ENCODE data around the gene LILRA6. TPM values are rescaled to one million over a fixed set of nuclear protein-coding genes. Genes with fewer than 3 reads are reported as not detected.
"Not testable (repeated sequence)": the region's sequence is repeated elsewhere in the genome, so short reads cannot be mapped to it uniquely, and the experiment has no call there.

The LILRA6 gene
- total RNA-seq, 2 experiments from 2014 or later: 0.60 TPM; not detected in 1

DNA sequence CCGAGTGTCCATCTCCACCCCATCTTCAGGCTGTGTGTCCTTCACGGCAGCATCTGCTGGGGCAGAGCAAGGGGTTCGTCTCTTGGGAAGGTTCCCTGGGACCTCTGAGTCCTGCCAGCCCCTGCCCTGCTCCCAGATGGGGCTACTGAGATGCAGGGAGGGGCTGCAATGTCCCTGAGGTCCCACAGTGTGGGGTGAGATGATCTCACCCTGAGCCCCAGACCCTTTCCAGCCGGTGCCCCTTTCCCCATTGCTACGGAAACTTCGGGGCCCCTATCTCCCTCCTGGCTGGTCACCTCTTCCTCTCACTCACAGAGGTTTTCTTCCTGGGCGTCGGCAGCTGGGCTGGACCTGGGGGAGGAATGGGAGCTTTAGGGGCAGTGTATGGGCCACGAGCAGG is 33.4 kb upstream of the LILRA6 start:
- H3K27ac Mint-ChIP-seq: no peak overlapping the region
- ATAC-seq (ENCODE audit: poor library complexity) (no peak), DNase-seq (no peak)
- H3K27me3 Mint-ChIP-seq: peaks cover 48% of the 10 kb centered on the region
- Histone ChIP-seq H3K4me1 (ENCODE audit: insufficient read depth, low read length) (peaks cover 2% of the 10 kb centered on the region), H3K36me3 (ENCODE audit: insufficient read depth, low read length) (no peaks in the 10 kb centered on the region), H3K9me3 (ENCODE audit: control insufficient read depth in 1 of 2, insufficient read depth in 1 of 2, low read length in 2 of 2) (no peaks in the 10 kb centered on the region), H3K4me3 (ENCODE audit: low read length) (no peak overlapping the region), H3K27ac (ENCODE audit: low read depth in 1 of 2, low read length in 2 of 2) (no peak overlapping the region), H3K27me3 (ENCODE audit: control insufficient read depth in 1 of 2, insufficient read depth in 2 of 2, low read length in 2 of 2) (peaks cover 0 to 13% of the 10 kb centered on the region in 2 experiments)
- CTCF ChIA-PET: no interaction called here
- TF ChIP-seq, protein P1, sequence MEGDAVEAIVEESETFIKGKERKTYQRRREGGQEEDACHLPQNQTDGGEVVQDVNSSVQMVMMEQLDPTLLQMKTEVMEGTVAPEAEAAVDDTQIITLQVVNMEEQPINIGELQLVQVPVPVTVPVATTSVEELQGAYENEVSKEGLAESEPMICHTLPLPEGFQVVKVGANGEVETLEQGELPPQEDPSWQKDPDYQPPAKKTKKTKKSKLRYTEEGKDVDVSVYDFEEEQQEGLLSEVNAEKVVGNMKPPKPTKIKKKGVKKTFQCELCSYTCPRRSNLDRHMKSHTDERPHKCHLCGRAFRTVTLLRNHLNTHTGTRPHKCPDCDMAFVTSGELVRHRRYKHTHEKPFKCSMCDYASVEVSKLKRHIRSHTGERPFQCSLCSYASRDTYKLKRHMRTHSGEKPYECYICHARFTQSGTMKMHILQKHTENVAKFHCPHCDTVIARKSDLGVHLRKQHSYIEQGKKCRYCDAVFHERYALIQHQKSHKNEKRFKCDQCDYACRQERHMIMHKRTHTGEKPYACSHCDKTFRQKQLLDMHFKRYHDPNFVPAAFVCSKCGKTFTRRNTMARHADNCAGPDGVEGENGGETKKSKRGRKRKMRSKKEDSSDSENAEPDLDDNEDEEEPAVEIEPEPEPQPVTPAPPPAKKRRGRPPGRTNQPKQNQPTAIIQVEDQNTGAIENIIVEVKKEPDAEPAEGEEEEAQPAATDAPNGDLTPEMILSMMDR (IDR thresholded peaks at IDR 0.05): no peak
- POLR2A ChIA-PET: no interaction called here
- H3K4me3 Mint-ChIP-seq: no peak overlapping the region
- intact Hi-C loops (cut with DNase I, micrococcal nuclease): no loop called here
- no peaks in the 10 kb centered on the region for H3K9me3 Mint-ChIP-seq
- no peaks in the 10 kb centered on the region for H3K4me1 Mint-ChIP-seq (ENCODE audit: low read depth)
- H3K36me3 Mint-ChIP-seq (ENCODE audit: low read depth): no peaks in the 10 kb centered on the region

DNA sequence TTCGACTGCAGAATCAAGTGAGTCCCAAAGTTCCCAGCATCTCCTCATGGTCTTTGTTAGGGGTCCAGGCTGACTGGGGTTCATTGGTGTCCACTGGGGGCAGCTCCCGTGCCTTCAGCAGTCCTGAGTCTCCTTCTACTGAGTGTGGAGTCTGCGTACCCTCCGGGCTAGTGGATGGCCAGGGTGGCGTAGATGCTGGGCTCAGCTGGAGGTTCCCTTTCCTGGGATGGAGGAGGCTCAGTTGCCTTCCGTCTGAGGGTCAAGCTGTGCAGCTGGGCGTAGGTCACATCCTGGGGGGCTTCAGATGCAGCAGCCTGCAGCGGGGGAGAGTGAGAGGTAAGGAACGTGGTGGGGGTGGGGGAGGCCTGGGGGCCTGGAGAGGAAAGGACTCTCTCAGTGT is 31.9 kb upstream of the LILRA6 start:
- peaks cover 39% of the 10 kb centered on the region for H3K27me3 Mint-ChIP-seq
- H3K4me1 Mint-ChIP-seq (ENCODE audit: low read depth); POLR2A ChIA-PET; DNase-seq; H3K27ac ChIP-seq (ENCODE audit: low read depth in 1 of 2, low read length in 2 of 2); H3K36me3 Mint-ChIP-seq (ENCODE audit: low read depth); ATAC-seq (ENCODE audit: poor library complexity); H3K4me3 ChIP-seq (ENCODE audit: low read length); H3K9me3 ChIP-seq (ENCODE audit: control insufficient read depth in 1 of 2, insufficient read depth in 1 of 2, low read length in 2 of 2); H3K36me3 ChIP-seq (ENCODE audit: insufficient read depth, low read length); CTCF ChIA-PET; intact Hi-C loops (cut with DNase I, micrococcal nuclease); H3K27ac Mint-ChIP-seq; H3K4me3 Mint-ChIP-seq; H3K27me3 ChIP-seq (ENCODE audit: control insufficient read depth in 1 of 2, insufficient read depth in 2 of 2, low read length in 2 of 2); H3K4me1 ChIP-seq (ENCODE audit: insufficient read depth, low read length); H3K9me3 Mint-ChIP-seq: not testable (repeated sequence)

DNA sequence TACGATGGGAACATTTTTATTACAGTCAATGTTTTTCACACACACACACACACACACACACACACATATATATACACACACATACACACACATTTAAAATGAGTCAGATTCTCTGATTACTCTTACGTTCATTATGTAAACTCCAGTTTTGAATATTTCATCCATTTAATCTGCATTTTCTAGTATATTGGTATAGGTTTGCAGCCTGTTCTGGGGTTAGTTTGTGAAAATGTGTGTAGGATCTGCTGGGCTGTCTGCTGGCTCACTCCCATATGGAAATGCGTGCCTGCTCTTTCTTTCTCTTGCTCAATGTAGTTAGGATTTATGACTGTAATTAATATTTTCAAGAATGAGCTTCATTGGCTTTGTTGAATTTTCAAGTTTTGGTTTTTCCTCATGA is 31.2 kb upstream of the LILRA6 start:
- DNase-seq (no peak), ATAC-seq (ENCODE audit: poor library complexity) (no peak)
- Mint-ChIP-seq H3K4me1 (ENCODE audit: low read depth) (no peaks in the 10 kb centered on the region), H3K27ac (no peak overlapping the region), H3K9me3 (no peaks in the 10 kb centered on the region), H3K4me3 (no peak overlapping the region), H3K36me3 (ENCODE audit: low read depth) (no peaks in the 10 kb centered on the region), H3K27me3 (peaks cover 37% of the 10 kb centered on the region)
- Histone ChIP-seq H3K27ac (ENCODE audit: low read depth in 1 of 2, low read length in 2 of 2) (no peak overlapping the region), H3K4me3 (ENCODE audit: low read length) (no peak overlapping the region), H3K27me3 (ENCODE audit: control insufficient read depth in 1 of 2, insufficient read depth in 2 of 2, low read length in 2 of 2) (peaks cover 0 to 4% of the 10 kb centered on the region in 2 experiments), H3K9me3 (ENCODE audit: control insufficient read depth in 1 of 2, insufficient read depth in 1 of 2, low read length in 2 of 2) (no peaks in the 10 kb centered on the region), H3K36me3 (ENCODE audit: insufficient read depth, low read length) (no peaks in the 10 kb centered on the region), H3K4me1 (ENCODE audit: insufficient read depth, low read length) (no peaks in the 10 kb centered on the region)
- TF ChIP-seq, protein P1 (IDR thresholded peaks at IDR 0.05): no peak
- CTCF ChIA-PET: no interaction called here
- intact Hi-C loops (cut with DNase I, micrococcal nuclease): no loop called here
- POLR2A ChIA-PET: no interaction called here

DNA sequence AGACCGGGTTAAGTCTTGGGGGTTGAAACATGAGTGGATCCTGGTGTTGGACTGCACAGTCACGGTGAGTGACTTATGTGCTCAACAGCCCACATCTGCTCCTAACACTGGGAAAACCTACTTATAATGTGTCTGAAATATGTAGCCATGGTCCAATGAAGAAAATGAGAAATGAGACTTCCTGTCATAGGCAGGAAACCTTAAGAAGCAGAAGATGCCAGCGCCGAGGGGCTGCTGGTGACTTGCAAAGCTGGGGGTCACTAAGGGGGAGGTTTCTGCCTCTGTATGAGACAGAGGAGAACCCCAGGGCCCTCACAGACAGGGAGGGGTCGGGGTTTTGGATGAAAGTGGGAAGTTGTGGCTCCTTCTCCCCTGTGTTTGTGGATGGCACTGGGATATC is 29.6 kb upstream of the LILRA6 start:
- CTCF ChIA-PET; POLR2A ChIA-PET; H3K9me3 ChIP-seq (ENCODE audit: control insufficient read depth in 1 of 2, insufficient read depth in 1 of 2, low read length in 2 of 2); H3K36me3 ChIP-seq (ENCODE audit: insufficient read depth, low read length); H3K27ac ChIP-seq (ENCODE audit: low read depth in 1 of 2, low read length in 2 of 2); H3K4me3 ChIP-seq (ENCODE audit: low read length); H3K27ac Mint-ChIP-seq; H3K4me3 Mint-ChIP-seq; H3K4me1 Mint-ChIP-seq (ENCODE audit: low read depth); H3K36me3 Mint-ChIP-seq (ENCODE audit: low read depth); ATAC-seq (ENCODE audit: poor library complexity); H3K9me3 Mint-ChIP-seq; H3K27me3 ChIP-seq (ENCODE audit: control insufficient read depth in 1 of 2, insufficient read depth in 2 of 2, low read length in 2 of 2); intact Hi-C loops (cut with DNase I, micrococcal nuclease); H3K4me1 ChIP-seq (ENCODE audit: insufficient read depth, low read length): not testable (repeated sequence)
- H3K27me3 Mint-ChIP-seq: peaks cover 34% of the 10 kb centered on the region
- peak in 2 of 14 experiments; percentile 29 to 37 for DNase-seq

DNA sequence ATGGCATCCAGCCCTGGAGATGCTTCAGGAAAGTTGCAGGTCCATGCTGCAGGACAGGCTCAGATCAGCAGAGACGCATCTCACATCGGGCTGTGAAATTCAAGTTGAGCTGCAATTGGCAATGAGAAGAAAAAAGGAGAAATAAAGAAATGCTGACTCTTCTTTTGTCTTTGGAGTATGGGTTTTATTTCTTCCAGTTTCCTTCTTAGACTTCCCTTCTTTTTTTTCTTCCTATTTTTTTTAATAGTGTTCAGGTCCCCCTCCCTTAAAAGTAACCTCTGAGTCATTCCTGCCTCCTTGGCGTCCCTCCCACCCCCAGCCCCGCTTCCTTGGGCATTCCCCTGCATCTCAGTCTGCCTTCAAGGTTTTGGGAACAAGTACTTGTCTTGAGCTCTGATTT is 29.0 kb upstream of the LILRA6 start:
- H3K36me3 Mint-ChIP-seq (ENCODE audit: low read depth); CTCF ChIA-PET; H3K9me3 ChIP-seq (ENCODE audit: control insufficient read depth in 1 of 2, insufficient read depth in 1 of 2, low read length in 2 of 2); H3K4me1 Mint-ChIP-seq (ENCODE audit: low read depth); ATAC-seq (ENCODE audit: poor library complexity); intact Hi-C loops (cut with DNase I, micrococcal nuclease); H3K9me3 Mint-ChIP-seq; H3K36me3 ChIP-seq (ENCODE audit: insufficient read depth, low read length); H3K27ac Mint-ChIP-seq; POLR2A ChIA-PET; H3K4me1 ChIP-seq (ENCODE audit: insufficient read depth, low read length); H3K4me3 ChIP-seq (ENCODE audit: low read length); H3K27ac ChIP-seq (ENCODE audit: low read depth in 1 of 2, low read length in 2 of 2); H3K4me3 Mint-ChIP-seq; H3K27me3 ChIP-seq (ENCODE audit: control insufficient read depth in 1 of 2, insufficient read depth in 2 of 2, low read length in 2 of 2): not testable (repeated sequence)
- peaks cover 33% of the 10 kb centered on the region for H3K27me3 Mint-ChIP-seq
- DNase-seq: peak in 2 of 14 experiments; percentile 38 to 41

All from CD4-positive, alpha-beta T cell (primary cell).